ENCODE data around the gene SECISBP2L. TPM values are rescaled to one million over a fixed set of nuclear protein-coding genes. Genes with fewer than 3 reads are reported as not detected.

The SECISBP2L gene
- polyA plus RNA-seq, 1 experiment = 41.3 TPM

DNA sequence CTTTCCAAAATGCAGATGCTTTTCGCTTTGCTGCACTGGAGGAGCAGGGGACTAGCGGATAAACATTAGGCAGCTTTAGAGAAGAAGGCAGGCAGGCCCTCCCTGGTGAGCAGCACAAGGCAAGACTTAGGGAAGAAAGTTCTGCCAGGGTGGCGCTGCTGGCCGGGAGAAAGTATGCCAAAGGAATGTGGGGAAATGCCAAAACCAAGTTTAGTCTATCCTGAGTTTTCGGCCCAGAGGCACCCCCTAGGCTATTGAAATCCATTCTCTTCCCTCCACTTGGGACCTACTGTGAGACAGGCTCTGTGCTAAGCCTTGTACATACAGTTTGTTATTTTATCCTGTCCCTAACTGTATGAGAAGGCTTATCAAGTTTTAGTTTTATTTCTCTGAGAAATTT, 91.7 kb downstream of the SECISBP2L start:
- Histone ChIP-seq H3K9me3 (ENCODE audit: control insufficient read depth, insufficient read depth, low read length) (no peaks in the 10 kb centered on the region), H3K4me3 (ENCODE audit: low read depth, low read length) (no peak overlapping the region), H3K27me3 (ENCODE audit: control insufficient read depth, insufficient read depth, low read length) (no peaks in the 10 kb centered on the region), H3K27ac (ENCODE audit: low read depth, low read length) (no peak overlapping the region)
- DNase-seq (ENCODE audit: low read depth, low spot score) = no peak
- TF ChIP-seq, protein P1, sequence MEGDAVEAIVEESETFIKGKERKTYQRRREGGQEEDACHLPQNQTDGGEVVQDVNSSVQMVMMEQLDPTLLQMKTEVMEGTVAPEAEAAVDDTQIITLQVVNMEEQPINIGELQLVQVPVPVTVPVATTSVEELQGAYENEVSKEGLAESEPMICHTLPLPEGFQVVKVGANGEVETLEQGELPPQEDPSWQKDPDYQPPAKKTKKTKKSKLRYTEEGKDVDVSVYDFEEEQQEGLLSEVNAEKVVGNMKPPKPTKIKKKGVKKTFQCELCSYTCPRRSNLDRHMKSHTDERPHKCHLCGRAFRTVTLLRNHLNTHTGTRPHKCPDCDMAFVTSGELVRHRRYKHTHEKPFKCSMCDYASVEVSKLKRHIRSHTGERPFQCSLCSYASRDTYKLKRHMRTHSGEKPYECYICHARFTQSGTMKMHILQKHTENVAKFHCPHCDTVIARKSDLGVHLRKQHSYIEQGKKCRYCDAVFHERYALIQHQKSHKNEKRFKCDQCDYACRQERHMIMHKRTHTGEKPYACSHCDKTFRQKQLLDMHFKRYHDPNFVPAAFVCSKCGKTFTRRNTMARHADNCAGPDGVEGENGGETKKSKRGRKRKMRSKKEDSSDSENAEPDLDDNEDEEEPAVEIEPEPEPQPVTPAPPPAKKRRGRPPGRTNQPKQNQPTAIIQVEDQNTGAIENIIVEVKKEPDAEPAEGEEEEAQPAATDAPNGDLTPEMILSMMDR (IDR thresholded peaks at IDR 0.05; ENCODE audit: low read depth, low read length) = peak; percentile 15; the same call in 1 of the 2 replicates
- CTCF ChIA-PET = interaction anchor here (1.2 to 2.5 kb wide), 4 partner anchors 9 to 92 kb away, joined by 3 to 9 read pairs (median 6); partner anchors contain the start of gene SHC4
- POLR2A ChIA-PET = no interaction called here

DNA sequence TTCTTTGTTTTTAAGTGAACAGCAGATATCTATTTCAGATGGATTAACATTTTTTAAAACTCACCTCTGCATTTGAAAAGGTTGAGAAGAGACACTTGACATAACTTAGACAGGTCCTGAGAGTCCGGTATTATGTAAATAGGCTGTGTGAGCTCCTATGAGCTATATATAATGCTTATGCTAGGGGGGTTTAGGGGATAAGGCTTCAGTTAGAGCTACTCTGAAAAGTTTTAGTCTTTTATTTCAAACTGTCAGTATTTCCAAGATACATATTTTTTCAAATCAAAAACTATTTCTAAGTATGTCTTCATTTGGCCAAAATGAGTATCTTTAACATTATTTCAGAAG, 99.4 kb downstream of the SECISBP2L start:
- Histone ChIP-seq H3K27me3 (ENCODE audit: control insufficient read depth, insufficient read depth, low read length) (no peaks in the 10 kb centered on the region), H3K27ac (ENCODE audit: low read depth, low read length) (no peak overlapping the region), H3K4me3 (ENCODE audit: low read depth, low read length) (no peak overlapping the region), H3K9me3 (ENCODE audit: control insufficient read depth, insufficient read depth, low read length) (no peaks in the 10 kb centered on the region)
- CTCF ChIA-PET = interaction anchor here (1.0 kb wide), 1 partner anchor 27 kb away, joined by 3 read pairs; no protein-coding TSS in a partner anchor
- POLR2A ChIA-PET = no interaction called here
- TF ChIP-seq, protein P1 (IDR thresholded peaks at IDR 0.05; ENCODE audit: low read depth, low read length) = no peak
- DNase-seq (ENCODE audit: low read depth, low spot score) = no peak

DNA sequence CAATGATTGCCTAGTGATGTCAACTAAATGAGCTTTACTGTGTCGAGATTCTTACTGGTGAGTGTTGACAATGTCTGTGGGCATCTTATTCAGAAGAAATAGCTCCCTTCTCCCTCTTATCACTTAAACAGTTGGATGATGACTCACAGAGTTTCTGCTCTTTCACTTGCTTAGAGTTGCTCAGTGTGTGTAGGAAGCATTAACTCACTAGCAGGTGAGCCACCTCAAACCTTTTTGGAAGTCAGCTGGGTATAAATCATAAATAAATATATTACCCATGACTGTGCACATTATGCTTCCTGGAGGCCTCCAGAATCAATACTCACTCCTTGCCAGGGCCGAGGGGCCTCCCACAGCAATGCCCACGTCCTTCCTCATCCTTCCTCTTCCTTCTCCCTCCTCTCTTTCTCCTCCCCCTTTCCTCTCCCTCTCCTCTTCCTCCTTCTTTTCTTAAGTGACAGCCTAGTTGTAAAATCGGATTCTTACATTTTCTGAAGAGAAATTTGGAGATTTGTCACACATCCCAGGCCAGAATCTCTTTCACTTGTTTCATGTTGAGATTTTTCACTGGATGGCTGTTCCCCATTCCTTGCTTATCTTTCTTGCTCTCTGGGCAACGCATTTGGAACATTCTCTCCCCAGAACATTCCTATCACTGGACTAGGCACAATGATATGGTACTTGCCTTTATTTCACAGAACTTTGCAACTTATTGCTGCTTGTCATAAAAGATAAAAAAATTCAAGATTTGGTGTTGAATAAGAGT, 100.0 kb downstream of the SECISBP2L start:
- CTCF ChIA-PET = interaction anchor here (0.9 to 2.1 kb wide), 6 partner anchors 8 to 199 kb away, joined by 3 to 5 read pairs (median 3); partner anchors contain the start of gene SHC4
- Histone ChIP-seq H3K4me3 (ENCODE audit: low read depth, low read length) (no peak overlapping the region), H3K27ac (ENCODE audit: low read depth, low read length) (peak overlapping the region; percentile 73), H3K9me3 (ENCODE audit: control insufficient read depth, insufficient read depth, low read length) (no peaks in the 10 kb centered on the region), H3K27me3 (ENCODE audit: control insufficient read depth, insufficient read depth, low read length) (no peaks in the 10 kb centered on the region)
- DNase-seq (ENCODE audit: low read depth, low spot score) = no peak
- TF ChIP-seq, protein P1 (IDR thresholded peaks at IDR 0.05; ENCODE audit: low read depth, low read length) = no peak
- POLR2A ChIA-PET = no interaction called here

DNA sequence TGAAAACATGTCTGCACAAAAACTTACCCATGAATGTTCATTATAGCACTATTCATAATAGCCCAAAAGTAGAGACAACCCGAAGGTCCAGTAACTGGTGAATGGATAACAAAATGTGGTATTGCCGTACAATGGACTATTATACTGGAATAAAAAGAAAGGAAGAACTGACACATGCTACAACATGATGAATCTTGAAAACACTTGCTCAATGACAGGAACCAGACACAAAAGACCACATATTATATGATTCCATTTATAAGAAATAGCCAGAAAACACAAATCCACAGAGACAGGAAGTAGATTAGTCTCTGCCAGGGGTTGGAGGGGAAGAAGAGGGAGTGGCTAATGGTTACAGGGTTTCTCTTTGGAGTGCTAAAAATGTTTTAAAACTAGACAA, 100.9 kb downstream of the SECISBP2L start:
- ChIA-PET CTCF (interaction anchor here (0.9 to 2.1 kb wide), 6 partner anchors 9 to 200 kb away, joined by 3 to 5 read pairs (median 3); partner anchors contain the start of gene SHC4), POLR2A (no interaction called here)
- TF ChIP-seq, protein P1 (IDR thresholded peaks at IDR 0.05; ENCODE audit: low read depth, low read length) = no peak
- no peak overlapping the region for H3K27ac ChIP-seq (ENCODE audit: low read depth, low read length)
- H3K27me3 ChIP-seq (ENCODE audit: control insufficient read depth, insufficient read depth, low read length) = no peaks in the 10 kb centered on the region
- no peaks in the 10 kb centered on the region for H3K9me3 ChIP-seq (ENCODE audit: control insufficient read depth, insufficient read depth, low read length)
- H3K4me3 ChIP-seq (ENCODE audit: low read depth, low read length) = no peak overlapping the region
- DNase-seq (ENCODE audit: low read depth, low spot score) = no peak

DNA sequence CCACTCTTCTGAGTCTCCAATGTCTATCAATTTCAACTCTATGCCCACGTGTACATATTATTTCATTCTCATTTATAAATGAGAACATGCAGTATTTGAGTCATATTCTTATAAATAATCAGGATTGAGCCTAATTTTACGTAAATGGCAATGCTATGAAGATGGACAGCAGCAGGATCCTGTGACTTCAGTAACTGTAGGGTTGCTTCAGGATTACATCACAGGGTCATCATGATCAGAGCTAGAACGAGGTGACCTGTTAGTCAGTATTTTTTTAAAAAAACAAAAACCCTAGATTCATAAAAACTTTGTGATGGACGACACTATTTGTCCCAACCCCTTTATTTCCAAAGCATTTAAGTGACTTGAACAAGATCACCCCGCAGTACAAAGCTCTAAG, 104.3 kb downstream of the SECISBP2L start:
- no peaks in the 10 kb centered on the region for H3K27me3 ChIP-seq (ENCODE audit: control insufficient read depth, insufficient read depth, low read length)
- DNase-seq (ENCODE audit: low read depth, low spot score) = no peak
- no peaks in the 10 kb centered on the region for H3K9me3 ChIP-seq (ENCODE audit: control insufficient read depth, insufficient read depth, low read length)
- ChIA-PET POLR2A (no interaction called here), CTCF (no interaction called here)
- no peak overlapping the region for H3K27ac ChIP-seq (ENCODE audit: low read depth, low read length)
- TF ChIP-seq, protein P1 (IDR thresholded peaks at IDR 0.05; ENCODE audit: low read depth, low read length) = no peak
- H3K4me3 ChIP-seq (ENCODE audit: low read depth, low read length) = no peak overlapping the region

Data from AG04450 (cell line).